HG02623 (cell line): Measurements from ENCODE around the gene DUSP1.
"Not testable (repeated sequence)": the region's sequence is repeated elsewhere in the genome, so short reads cannot be mapped to it uniquely, and the experiment has no call there.

Experiments used
- ATAC-seq: cut with Tn5 transposase; IDR thresholded peaks from one replicate; pipeline ENCODE4 v1.9.1; 2021; ENCODE audit warnings: moderate library complexity; ENCODE audit not compliant: unreplicated experiment

DUSP1 gene

DNA sequence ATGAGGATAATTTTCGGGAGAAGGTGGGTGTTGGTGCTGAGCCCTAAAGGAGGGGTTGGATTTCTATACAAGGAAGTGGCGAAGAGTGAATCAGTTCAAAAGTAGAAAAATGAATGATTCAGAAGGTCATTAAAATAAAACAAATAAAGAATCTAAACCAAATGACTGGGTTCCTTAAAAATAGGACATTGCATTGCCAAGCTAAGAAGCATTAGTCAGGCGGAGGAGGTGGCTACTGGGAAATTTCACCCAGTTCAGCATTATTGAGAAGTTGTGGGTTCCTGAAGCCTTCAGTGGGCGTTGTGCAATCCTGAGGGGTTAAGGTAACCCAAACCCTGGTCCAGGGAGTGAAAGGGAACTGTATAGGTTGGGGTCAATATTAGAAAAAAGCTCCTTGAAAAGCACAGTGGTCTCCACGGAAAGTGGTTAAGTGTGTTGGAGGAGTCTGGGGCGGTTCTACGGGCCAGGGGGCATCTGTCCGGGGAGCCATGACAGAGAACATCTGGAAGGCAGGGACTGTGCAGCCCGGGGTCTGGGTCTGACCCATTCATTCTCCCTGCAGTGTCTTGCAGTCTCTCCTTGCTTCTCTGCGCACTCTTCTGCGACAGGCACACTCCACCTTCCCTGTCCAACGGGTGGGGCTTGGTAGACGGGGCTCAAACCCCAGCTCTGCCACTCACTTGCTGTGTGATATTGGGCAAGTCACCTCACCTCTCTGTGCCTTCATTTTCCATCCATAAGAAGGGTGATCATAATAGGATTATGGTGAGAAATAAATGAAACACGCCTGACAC, 27.6 kb upstream of the DUSP1 start:
- ATAC-seq, result no peak

DNA sequence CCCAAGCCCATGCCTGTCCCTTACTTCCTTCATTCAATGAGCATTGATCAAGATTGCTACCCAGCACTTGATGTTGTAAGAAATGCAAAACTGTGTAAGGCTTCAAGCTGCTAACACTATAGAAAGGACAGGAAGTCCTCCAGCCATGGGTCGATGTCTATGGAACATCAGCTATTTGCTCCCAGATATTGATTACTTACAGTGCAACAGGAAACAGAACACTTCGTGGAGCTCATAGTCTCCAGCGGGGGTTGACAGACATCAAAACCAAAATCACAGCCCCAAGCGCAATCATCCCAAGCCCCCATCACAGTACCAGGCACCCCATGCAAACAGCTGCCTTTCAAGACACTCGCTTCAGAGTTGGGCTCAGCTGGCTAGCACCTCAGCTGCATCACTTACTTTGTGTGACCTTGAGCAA, 26.8 kb upstream of the DUSP1 start:
- no peak for ATAC-seq

DNA sequence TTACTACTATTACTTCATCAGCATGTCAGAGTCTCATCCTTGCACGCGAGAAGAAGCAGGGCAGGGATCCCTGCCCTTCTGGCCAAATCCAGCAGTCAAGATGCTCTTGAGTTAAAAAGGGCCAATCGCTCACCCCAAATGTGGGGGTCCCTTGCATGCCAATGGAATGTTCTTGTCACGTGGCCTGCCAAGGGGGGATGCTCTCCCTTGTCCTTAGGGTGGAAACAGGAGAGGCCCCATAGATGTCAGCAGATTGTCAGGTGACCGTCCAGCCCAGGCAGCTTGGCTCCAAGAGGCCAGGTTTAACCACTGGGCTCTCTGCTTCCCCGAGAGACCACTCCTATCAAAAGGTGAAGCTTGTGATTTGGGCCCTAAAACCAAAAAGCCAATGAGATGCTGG, 25.3 kb upstream of the DUSP1 start:
- ATAC-seq, result no peak

DNA sequence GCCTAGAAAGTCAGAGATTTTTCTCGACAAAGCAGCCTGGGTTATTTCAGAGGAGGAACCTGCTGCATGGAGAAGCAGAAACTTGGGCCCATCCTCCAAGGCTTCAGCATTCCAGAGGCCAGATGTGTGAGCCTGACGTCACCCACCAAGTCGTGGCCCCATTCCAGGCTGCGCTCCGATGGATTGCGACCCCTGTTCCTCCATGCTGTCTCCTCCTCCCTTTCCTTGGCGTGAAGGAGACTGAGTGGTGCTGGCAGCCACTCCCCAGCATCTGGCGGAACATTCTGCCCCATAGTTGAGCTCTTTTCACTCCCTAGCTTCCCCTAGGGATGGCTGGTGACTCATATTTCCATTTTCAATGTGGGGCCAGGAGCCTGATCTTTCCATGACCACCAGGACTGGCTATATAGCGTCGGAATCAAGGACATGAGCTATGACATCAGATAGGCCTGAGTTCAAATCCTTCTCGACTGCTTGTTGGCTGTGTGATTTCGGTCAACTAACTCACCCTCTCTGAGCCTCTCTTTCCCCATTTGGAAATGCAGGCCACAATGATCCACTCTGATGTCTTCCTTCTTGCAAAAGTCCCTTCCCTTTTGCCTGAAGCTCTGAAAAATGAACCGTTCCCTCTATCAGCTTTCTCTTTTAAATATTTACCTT, 24.5 kb upstream of the DUSP1 start:
- no peak for ATAC-seq

DNA sequence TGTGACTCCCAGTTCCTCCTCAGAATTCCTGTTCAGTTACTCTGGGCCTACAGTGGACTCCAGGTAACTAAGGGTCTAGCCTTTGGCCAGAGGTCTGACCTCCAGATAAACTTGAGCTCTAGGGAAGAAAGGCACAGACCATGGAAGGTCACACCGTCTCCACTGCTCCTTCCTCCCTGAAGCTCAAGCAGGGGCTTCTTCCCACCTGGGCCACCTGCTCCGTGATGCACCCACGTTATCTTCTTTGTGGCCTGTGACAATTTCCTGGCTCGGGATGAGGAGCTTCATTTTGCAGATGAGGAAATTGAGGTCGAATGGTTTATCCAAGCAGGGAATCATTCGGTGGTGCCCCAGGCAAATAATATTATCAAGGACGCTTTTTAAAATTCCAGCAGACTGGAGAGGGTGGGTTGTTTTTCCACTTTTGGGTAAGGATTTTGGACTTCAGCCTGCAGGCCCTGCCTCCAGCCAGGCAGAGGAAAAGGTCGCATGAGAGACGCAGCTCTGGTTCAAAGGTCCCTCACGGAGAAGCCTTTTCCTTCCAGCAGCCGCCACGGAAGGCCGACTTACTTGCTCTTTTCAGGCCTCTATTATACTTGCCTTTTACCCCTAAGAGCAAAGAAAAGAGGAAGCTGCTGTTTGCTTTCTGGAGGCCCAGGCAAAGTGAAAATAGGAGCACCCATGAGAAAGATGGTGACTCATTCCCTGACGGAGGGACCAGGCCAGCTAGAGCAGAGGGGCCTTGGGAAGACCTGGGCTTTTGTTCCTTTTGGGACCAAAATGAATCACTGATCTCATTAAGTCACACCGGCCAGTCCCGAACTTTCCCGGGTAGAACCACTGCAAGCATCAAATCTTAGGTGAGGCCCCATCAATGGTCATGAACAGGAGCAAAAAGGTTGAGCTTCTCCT, 22.8 kb upstream of the DUSP1 start:
- ATAC-seq, result no peak

DNA sequence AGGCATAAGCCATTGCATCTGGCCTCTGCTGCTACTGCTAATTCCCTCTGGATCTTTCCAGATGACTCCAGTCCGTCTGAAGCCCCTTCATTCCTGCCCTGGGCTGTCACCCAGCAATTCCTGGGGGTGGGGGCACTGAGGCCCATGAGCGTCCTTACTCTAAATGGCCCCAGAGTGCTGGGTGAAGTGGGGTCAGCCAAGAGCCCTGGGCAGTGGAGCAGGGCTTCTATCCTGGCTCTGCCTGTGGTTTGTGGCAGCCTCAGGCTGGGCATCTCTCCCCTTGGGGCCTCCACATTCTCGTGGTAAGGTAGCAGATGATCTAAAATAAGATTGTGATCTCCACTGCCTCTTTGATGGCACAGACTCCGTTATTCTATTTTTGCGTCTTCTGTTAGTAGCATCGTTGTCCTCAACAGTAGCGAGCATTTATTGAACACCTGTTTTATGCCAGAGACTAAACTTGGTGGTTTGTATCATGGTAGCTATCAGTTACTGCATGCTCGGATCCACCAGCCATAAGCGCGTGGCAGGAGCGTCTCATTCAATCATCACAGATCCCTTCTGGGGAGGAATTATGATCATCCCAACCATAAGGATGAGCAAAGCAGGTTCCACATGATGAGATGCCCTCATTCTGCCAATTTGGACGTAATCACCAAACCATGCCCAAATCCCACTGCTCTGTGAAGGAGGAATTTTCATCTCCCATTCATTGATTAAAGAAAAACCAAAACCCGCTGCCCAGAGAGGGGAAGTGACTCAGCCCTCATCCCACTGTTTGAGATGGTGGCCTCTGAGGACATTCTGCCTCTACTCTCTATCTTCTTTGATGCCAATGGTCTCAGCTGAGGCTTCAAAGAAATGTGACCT, 21.9 kb upstream of the DUSP1 start:
- ATAC-seq, result no peak

DNA sequence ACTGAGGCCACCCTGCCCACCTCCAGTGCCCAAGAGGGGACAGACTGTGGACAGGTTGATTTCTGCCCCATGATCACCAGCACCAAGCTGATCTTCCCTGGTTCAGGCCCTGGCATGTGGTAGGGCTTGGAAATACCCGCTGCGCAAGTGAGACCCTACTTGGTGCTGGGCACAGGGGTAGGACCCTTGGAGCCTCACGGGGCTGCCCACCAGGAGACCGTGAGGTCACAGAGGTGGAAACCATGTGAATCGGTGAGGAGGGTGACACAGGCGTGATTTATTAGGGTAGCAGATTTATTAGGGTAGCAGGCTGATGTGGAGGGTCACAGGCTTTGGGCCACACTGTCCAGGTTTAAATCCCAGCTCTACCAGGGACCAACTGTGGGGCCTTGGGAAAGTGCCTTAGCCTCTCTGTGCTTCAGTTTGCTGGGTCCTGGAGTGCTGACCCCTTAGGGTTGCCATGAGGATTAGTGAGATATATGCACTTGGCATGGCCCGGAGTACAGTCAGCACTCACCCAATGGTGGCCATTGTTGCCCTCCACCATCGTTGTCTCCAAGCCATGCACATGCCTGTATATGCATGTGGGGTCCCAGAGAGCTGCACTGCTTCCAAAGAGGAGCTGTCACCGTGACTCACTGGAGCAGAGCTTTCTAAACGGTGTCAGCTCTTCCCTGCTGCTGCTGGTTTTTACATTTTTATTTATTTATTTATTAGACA, 20.9 kb upstream of the DUSP1 start:
- ATAC-seq, result no peak

DNA sequence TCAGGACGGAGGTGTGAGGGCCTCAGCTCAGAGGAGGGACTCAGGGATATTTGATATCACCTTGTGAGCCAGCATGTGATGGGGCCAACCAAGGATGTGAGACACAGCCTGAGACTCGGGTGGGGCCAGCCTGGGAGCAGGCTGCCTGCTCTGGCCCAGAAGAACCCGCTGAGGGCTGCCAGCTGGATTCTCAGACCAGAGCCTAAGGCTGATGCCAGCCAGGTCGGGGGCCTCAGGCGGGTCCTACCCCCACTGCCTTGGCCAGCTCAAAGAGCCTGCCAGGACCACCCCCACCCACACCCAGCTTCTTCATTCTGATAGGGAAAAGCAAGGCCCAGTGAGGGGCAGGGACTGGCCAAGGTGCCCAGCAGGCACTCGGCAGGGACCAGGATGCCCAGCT, 20.3 kb upstream of the DUSP1 start:
- ATAC-seq, result no peak

DNA sequence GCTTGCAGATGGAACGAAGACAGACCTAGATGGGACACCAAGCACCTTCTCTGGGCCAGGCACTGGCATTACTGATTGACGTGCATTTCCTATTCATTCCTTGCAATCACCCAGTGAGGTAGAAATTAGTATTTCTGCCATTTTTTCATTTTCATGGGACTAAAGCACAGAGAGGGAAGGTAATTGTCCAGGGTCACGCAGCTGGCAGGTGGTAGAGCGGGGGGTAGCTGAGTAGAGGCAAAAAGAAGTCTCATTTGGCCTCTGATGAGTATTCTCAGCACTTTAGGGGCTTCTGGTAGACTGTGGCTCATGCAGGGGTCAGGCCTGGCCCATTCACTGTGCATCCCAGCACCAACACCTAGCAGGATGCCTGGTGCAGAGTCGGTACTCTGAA, 19.5 kb upstream of the DUSP1 start:
- ATAC-seq, result no peak

DNA sequence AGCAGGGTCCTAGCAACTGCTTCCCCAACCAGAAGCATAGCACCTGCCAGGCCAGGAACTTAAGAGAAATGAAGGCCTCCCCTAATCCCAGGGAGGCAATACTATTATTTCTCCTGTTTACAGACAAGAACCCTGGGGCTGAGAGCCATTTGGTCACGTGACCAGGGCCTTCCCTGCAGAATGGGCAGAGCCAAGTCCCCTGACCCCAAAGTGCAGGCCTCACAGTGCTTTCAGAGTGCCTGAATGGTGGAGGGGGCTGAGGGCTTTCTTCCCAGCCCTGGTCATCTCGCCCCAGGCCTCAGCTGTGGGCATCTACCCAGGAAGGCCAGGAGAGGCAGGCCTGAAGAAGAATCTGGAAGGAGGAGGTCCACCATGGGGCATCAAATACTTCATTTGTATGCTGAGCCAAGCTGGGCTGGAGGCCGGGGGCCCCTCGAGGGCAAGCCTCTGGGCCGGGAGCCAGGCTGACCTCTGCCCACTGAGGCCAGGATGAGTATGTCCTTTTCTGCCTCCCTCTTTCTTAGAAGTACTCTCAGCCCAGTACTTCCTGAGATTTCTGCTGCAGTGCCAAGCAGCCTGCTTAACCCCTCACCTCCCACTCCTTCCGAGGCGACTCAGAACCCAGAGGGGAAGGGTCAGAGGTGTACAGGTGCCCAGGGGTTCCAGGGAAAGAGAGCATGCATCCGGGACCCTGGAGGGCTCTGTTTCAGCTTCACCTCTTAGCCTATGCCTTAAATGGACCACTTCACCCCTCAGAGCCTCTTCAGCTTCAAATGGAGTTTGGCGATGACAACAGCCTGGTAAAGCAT, 18.9 kb upstream of the DUSP1 start:
- no peak for ATAC-seq

DNA sequence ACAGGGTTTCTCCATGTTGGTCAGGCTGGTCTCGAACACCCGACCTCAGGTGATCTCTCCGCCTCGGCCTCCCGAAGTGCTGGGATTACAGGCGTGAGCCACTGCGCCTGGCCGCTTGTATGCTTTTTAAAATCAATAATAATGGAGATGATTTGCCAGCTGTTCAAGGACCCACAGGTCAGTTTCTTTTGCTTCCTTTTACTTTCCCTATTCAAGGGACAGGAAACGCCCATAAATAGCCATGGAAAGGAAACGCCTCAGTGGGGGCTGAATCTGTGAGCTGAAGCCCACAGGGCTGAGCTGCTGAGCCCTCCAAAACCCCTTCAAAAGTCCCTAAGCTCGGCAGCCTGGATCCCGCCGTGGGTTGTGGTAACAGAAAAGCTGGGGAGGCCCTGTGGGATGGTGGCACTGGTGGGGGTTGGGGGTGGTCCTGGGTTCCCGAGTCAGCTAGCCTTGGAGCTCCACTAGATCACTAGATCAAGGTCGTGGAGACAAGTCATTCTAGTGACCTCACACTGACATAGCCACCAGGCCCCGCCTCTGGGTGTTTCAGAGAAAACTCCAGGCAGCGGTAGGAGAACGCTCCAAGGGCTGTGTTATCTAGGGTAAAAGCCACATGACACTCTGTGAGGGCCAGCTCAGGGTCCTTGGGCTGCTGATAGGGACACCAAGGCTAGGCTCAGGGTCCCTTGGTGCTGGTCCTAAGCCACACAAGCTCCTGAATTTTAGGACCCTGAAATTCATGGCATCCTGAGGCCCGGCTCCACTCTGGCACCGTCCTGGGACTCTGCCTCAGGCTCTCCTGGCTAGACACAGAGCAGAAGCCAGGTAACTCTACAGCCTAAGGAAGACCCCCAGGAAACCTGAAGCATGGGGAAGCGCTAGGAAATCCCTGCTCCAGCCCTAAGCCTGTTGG, 18.0 kb upstream of the DUSP1 start:
- no peak for ATAC-seq

DNA sequence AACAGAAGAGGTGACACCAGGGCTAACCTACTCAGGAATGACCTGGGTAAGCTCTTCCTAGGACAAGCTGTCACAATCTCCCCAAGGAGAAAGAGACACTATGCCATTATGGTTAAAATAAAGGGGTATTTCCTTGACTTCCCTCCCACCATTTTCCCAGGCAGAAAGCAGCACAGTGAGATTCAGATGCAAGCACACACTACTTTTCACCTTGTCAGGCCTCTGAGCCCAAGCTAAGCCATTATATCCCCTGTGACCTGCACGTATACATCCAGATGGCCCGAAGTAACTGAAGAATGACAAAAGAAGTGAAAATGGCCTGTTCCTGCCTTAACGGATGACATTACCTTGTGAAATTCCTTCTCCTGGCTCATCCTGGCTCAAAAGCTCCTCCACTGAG, 16.5 kb upstream of the DUSP1 start:
- ATAC-seq, result not testable (repeated sequence)

DNA sequence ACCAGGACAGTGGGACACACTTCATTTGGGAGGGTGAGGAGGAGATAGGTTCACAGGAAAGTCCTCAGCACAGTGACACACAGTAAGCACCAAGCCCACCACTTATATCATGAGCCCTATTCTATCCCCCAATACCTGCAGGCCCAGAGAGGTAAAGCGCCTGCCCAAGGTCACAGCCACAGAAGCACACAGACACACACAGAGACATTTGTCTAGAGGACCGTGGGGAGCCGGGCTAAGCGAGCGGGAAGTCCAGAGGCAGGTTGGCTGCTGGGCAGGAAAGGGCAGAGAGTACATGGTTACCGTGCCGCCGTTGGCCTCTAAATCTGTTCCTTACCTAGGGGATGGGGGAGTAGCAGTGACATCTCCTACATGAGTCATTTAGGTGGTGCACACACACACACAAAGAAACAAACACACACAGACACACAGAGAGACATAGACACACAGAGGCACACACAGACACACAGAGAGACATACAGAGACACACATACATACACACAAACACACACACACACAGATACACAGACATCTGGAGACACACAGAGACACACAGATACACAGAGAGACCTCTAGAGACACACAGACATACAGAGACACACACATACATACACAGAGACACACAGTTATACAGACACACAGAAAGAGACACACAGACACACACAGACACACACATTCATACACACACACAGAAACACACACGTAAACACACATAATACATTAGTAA, 15.9 kb upstream of the DUSP1 start:
- no peak for ATAC-seq

DNA sequence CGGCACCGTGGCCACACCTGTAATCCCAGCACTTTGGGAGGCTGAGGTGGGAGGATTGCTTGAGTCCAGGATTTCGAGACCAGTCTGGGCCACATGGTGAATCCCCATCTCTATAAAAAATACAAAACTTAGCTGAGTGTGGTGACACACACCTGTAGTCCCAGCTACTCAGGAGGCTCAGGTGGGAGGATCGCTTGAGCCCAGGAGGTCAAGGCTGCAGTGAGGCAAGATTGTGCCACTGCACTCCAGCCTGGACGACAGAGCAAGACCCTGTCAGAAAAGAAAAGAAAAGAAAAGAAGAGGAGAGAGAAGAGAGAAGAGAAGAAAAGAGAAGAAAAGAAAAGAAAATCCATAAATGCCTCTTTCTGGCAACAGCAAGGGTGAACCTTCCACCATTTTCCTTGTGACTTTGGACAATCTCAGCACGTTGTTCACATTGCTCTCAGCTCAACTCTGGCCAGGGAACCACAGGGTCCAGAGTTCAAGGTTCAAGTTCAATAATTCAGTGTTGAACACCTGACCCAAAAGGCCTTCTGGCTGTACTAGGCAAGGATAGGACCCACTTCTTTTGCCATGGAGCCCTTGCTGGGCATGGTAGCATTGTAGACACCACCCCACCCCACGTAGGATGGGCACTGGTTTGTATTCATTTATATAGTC, 14.6 kb upstream of the DUSP1 start:
- ATAC-seq, result no peak

DNA sequence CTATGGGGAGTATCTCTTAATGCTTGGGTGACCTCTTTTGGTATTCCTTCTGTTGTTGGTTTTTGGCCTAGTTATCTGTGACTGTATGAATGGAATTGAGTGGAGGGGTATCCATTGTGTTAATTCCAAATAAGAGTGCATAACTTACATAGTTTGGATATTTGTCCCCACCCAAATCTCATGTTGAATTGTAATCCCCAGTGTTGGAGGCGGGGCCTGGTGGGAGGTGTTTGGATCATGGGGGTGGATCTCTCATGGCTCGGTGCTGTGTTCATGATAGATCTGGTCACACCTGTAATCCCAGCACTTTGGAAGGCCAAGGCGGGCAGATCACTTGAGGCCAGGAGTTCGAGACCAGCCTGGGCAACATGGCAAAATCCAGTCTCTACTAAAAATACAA, 13.2 kb upstream of the DUSP1 start:
- ATAC-seq, result not testable (repeated sequence)

DNA sequence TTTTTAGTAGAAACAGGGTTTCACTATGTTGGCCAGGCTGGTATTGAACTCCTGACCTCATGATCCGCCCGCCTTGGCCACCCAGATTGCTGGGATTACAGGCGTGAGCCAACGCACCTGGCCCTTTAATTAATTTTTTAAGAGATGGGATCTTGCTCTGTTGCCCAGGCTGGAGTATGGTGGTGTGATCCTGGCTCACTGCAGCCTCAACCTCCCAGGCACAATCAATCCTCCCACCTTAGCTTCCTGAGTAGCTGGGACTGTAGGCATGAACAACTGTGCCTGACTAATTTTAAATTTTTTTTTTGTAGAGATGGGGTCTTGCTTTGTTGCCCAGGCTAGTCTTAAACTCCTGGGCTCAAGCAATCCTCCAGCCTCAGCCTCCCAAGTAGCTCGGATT, 12.3 kb upstream of the DUSP1 start:
- ATAC-seq, result not testable (repeated sequence)
